Measurements from ENCODE around the gene DDX39A.

DDX39A gene

GRCh38 chr19:14434543-14435319 lies 15.6 kb upstream of the DDX39A start:
- no peak for DNase-seq (ENCODE audit: low read depth)

GRCh38 chr19:14433554-14434501 lies 14.7 kb upstream of the DDX39A start:
- peak; percentile 50 for DNase-seq (ENCODE audit: low read depth)

- DNase-seq (ENCODE audit: low read depth): peak; percentile 43
Observed at GRCh38 chr19:14432791-14433553, 13.8 kb upstream of the DDX39A start, which contains the start of gene PKN1. Gene PKN1, plus strand, starts transcription at chr19:14433306. Its CDS starts 216 bp downstream, at chr19:14433522.

- DNase-seq (ENCODE audit: low read depth): no peak
Observed at GRCh38 chr19:14430712-14431111, 11.6 kb upstream of the DDX39A start.

DNA sequence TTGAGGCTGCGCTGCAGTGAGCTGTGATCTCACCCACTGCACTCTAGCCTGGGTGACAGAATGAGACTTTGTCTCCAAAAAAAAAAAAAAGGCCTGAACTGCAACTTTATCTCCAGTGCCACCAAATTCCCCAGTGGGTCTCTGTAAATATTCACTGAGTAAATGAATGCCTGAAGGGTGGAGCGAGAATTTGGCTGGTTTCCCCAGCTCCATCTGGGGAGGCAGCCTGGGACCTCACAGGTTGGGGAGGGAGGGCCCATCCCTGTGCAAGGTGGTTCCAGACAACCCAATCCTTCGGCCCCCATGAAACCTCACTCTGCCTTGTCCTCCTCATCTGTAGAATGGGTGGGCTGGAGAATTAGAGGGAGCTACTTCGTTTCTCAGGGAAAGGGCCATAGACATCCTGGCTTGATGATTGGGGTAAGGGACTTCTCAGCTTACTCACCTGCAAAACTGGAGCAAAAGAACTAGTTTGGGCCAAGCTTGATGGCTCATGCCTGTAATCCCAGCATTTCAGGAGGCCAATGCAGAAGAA lies 9.8 kb upstream of the DDX39A start:
- DNase-seq (ENCODE audit: low read depth): no peak

DNA sequence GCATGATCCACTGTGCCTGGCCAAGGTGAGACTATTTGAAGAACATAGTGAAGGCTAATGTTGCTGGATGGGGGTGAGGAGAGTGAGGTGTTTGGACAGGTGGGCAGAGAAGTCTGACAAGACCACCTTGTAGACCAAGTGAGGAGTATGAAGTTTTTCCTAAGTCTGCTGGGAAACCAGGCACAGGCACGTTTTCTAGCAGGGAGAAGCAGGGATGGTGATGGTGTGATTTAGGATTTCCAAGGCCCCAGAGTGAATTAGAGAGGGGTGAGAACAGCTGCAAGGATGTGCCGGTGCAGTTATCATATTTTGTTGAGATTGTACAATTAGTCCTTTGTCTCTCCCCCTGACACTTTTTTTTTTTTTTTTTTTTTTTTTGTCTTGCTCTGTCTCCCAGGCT lies 8.3 kb upstream of the DDX39A start:
- DNase-seq (ENCODE audit: low read depth): no peak

DNA sequence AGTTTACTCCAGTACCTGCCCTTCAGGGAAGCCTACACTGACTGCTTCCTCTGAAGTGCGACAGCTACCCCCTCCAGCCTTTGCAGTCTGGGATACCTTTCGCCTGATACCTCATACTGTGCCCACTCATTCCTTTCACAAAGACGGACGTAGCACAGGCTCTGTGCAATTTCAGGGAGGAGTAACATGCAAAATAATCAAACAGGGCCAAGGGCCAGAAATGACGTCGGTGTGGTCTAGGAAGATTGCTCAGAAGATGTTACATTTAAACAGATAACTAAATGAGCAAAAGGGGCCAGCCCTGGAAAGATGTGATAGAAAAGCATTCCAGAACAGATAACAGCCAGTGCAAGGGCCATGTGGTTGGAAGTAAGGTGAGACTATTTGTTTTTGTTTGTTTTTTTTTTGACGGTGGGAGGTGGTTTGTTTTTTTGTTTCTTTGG lies 6.6 kb upstream of the DDX39A start:
- DNase-seq (ENCODE audit: low read depth): no peak

GRCh38 chr19:14418856-14419105 lies 360 bp downstream of the DDX39A start:
- DNase-seq (ENCODE audit: low read depth): no peak

GRCh38 chr19:14416817-14417231 lies 2.3 kb downstream of the DDX39A start:
- DNase-seq (ENCODE audit: low read depth): no peak

GRCh38 chr19:14414926-14415690 lies 4.0 kb downstream of the DDX39A start:
- no peak for DNase-seq (ENCODE audit: low read depth)

GRCh38 chr19:14413693-14414181 lies 5.4 kb downstream of the DDX39A start:
- DNase-seq (ENCODE audit: low read depth): no peak

DNA sequence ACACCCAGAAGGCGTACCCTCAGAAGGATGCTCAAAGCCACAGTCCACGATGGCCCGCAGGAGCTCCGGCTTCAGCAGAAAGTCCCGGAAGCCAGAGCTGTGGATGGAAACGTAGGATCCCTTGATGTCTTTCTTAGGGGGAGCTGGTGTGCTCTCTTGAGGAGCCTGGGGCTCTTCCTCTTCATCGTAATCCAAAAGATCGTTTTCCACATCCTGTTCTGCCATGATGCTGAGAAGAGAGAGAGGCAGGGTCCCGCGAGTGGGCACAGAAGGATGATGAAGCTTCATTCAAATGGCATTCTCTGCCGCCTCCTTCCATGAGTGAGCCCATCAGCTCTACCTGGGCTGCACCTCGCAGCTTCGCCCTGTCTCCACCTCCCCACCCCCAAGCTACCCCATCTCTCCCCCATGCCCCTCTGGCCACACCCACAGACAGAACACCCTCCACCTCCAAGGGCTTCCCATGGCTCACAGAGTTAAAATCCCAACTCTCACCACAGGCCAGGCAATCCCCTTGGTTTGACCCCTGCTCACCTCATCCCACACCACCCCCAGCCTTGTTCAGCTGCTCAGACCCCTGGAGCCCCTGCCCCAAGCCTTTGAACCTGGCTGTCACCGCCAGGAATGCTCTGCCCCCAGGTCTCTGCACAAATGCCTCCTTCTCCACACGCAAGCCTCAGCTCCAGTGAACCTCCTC lies 6.0 kb downstream of the DDX39A start:
- DNase-seq (ENCODE audit: low read depth): no peak

DNA sequence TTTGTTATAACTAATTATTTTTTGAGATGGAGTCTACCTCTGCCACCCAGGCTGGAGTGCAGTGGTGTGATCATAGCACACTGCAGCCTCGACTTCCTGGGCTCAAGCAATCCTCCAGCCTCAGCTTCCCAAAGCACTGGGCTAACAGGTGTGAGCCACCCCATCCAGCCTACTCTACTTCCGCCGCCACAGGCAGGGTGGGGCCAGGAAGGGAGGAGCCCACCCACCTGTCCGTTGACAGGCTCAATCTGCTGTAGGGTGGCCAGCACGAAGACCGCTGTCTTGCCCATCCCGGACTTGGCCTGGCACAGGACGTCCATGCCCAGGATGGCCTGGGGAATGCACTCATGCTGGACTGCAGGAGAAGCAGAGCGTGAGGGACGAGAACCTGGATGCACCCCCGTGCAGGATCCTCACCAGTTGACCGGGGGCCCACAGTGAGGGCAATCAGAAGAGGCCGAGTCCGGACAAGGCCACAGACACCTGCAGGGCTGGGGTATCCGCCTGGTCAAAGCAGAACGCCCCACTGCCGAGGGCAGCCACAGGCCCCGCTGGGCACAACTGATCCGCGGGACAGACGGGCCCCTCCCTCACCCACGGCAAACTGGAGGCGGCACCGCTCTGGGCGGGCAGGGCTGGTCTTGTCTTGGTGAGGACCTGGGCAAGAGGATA lies 6.7 kb downstream of the DDX39A start:
- no peak for DNase-seq (ENCODE audit: low read depth)

GRCh38 chr19:14411938-14412245 lies 7.2 kb downstream of the DDX39A start:
- no peak for DNase-seq (ENCODE audit: low read depth)

GRCh38 chr19:14411161-14411937 lies 7.8 kb downstream of the DDX39A start:
- no peak for DNase-seq (ENCODE audit: low read depth)

GRCh38 chr19:14410091-14411051 lies 8.8 kb downstream of the DDX39A start:
- DNase-seq (ENCODE audit: low read depth): no peak

DNA sequence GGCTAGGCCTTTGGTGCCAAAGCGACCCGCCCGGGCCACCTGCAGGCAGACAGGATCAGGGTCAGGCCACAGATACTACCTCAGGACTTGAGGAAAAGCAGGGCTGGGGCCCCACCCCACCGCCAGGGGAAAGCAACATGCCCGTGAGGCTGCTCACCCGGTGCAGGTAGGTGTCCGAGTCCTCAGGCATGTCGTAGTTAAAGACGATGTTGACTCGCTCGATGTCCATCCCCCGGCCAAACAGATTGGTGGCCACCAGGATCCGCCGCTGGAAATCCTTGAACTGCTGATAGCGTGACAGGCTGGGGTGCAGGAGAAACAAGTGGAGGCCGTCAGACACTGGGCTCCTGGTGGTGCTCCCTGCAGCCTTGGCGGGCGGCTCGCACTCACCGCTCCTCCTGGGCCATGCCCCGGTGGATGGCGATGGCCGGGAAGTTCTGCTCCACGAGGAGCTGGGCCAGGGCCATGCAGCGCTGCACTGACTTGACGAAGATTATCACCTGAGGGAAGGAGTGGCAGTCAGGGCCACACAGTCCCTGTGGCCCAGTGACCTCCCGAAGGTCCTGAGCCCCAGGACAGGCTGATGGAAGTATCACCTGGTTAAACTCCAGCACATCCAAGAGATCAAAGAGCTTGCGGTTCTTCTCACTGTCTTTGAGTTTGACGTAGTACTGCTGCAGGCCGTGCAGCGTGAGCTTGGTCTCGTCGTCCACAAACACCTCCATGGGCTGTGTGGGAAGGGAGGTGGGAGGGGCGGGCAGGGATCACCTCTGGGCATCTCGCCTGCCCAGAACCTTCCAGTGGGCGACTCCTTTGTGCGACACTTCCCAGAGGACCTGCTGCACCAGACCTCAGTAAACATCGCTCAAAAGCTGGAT lies 9.8 kb downstream of the DDX39A start:
- DNase-seq (ENCODE audit: low read depth): no peak

Measured in activated T-cell treated with anti-CD3 and anti-CD28 coated beads for 1 hour (primary cell).